Right lobe of liver (tissue), 4 donors: ENCODE data around the gene CCL27.

ENCODE experiments used
- CTCF ChIP-seq, 4 donors: fragments of 200-600 bp in 3 of 4; fragments of 450-650 bp in 1 of 4; IDR thresholded peaks; one replicate each; pipeline versions ENCODE4 v1.5.1 to v1.8.0; 2016 to 2022; ENCODE audit warnings: antibody characterized with exemption in 4 of 4, mild to moderate bottlenecking in 2 of 4
- POLR2A ChIP-seq: fragments of 450-650 bp; IDR thresholded peaks from one replicate; pipeline ENCODE4 v1.6.1; 2017; ENCODE audit warnings: antibody characterized with exemption, mild to moderate bottlenecking
- donor health status: DM: no; HTN: no; CAD: no.
- donor health status: DM: no; HTN: no; CAD: no.
- donor health status: DM: no; HTN: yes; CAD: no.

DNA sequence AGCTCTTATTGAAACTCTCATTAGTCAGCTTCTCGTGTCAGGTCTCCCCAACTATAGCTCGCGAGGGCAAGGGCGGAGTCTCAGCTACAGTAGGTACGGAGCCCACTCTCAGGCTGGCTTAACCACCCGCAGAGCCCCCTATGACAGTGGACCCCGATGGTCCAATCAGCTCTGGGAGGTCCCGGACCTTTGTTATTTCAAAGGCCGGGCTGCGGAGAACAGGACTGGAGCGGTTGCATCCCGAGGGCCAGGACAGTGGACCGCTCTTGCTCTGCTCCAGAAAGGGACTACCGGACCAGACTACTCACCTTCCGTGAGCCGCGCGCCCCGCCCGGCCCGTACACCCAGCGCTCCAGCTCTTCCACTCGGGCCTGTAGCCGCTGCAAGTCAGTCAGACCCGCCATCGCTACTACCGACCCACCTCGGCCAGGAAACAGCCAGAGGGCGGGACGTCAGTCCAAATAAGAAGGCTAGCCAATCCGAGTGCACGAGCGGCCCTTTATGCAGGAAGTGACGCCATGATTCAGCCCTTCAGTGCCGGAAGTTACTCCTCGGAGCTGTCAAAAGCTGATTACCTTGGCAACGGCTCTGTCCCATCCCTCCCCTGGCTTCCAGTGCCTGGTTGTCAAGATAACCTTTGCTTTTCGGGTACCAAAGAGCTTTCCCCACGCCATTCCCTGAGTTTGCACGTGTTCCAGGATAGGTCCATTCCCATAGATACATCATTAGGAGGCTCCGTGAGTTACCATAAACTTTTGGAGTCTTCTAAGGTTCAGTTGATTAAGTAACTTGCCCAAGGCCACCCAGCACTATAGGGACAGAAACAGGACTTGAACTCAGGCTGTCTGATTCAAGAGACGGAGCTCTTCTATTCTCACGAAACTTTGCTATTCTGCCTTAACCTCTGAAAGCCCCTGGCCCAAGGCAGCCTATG lies 42.1 kb downstream of the CCL27 start, which contains the start of gene DCTN3:
- TF ChIP-seq CTCF (IDR thresholded peaks at IDR 0.05) (no peak), POLR2A (peak; percentile 52)
